GM04504 (cell line): ENCODE measurements around the gene MDN1.
A peak's percentile ranks its signal among the peaks of the same experiment; 100 is the strongest.
"Not testable (repeated sequence)": the region's sequence is repeated elsewhere in the genome, so short reads cannot be mapped to it uniquely, and the experiment has no call there.

ENCODE experiments used
- DNase-seq: peaks from one replicate; pipeline ENCODE4 v3.0.0-alpha.2; 2012; ENCODE audit warnings: low read depth

MDN1 gene

DNA sequence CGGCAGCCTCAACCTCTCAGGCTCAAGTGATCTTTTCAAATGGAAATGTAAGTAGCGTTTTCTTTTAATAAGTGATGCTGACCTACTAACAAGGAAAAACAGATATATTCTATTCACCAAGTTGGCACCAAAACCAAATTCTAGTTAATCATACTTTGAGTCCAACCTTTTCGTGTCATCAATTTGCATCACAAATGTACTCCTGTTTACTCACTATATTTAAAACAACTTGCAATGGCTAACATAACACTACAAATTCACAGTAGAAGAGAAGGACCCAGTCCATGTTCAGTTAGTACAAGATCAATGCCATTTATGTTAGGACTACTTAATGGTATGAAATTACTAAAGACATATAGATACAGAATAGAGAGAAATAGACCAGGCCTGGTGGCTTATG lies 50.0 kb downstream of the MDN1 start:
- DNase-seq, result no peak

DNA sequence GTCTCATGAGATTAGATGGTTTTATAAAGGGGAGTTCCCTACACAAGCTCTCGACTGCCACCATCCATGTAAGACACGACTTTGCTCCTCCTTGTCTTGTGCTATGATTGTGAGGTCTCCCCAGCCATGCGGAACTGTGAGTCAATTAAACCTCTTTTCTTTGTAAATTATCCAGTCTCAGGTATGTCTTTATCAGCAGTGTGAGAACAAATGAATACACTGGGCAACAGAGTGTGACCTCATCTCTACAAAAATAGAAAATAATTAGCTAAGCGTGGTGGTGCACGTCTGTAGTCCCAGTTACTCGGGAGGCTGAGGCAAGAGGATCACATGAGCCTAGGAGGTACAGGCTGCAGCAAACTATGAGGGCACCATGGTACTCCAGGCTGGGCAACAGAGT lies 51.3 kb downstream of the MDN1 start:
- DNase-seq, result no peak

DNA sequence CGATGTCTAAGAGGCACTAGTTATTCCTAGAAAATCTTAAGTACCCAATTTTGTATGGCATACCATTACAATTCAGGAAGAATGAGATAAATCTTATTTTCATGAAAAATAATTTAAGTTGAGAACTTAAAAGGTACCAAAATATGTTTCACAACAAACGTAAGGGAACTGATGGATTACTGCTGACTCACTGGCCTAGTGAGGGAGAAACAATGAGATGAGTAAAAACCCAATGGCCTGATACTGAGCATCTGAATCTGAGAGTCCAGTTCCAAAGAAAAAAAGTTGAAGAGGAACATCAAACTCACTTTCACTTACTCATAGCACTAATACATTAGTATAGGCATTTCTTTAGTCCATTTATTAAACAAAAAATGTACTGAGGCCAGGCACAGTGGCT lies 56.0 kb downstream of the MDN1 start:
- peak; percentile 3 for DNase-seq

DNA sequence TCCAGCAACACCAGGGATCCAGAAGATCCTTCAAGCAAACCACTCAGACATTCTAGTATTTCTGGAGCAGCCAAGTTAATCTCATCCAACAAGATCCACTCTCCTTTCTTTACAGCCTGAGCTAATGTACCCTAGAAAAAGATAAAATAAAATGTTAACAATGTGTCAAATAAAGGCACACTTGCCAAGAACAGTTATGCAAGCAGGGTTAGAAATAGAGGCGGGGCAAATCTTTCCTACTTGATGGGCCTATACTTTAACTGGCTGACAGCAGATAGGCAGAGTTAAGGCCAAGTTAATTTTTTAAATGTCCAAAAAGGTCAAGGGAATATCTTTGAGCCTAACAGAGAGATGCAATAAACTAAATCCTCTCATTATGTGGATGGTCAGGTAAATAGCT lies 60.8 kb downstream of the MDN1 start:
- no peak for DNase-seq

DNA sequence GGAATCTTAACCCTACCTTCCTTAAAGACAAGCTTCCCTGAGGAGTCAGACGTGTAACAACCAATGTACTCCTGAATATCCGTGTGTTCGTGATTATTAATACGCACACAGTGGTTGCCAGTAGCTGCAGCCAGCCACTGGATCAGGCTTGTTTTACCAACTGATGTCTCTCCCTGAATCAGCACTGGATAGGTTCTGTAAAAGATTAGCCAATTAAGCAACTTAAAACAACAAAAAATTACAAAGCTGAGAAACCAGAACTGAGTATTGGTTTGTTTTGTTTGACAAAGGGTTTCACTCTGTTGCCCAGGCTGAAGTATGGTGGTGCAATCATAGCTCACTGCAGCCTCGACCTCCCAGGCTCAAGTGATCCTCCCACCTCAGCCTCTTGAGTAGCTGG lies 69.3 kb downstream of the MDN1 start:
- no peak for DNase-seq

DNA sequence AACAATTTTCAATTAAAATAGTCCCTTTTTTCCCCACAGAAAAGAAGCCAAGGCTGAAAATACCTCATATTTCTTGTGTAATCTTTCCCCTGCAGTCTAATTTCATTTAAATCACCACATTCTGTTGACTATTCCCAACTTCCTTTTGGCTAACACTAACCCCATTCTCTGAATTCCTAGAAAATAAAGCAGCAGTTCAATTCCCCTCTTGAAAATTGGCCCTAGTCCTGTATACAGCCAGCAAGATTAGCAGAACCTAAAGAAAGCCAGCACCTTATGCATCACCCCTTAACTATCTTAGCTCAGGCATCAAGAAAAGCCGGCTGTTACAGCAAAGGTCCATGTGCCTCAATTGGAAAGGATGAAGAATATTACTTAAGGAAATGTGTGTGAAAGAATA lies 69.7 kb downstream of the MDN1 start:
- DNase-seq, result no peak

DNA sequence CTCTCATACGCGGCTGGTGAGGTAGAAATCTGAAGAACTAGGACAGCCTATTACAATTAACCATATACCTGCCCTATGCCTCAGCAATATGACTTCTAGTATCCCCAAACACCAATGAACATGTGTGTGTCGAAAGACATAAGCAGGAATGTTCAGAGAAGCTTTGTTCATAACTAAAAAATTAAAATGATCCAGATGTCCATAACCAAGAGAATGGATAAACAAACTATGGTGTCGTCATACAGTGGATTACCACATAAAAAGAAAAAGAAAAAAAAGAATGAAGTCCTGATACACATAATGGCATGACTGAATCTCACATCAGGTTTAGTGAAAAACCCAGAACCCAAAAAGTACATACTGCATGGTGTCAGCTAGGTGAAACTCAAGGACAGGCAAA lies 73.9 kb downstream of the MDN1 start:
- peak; percentile 19 for DNase-seq

DNA sequence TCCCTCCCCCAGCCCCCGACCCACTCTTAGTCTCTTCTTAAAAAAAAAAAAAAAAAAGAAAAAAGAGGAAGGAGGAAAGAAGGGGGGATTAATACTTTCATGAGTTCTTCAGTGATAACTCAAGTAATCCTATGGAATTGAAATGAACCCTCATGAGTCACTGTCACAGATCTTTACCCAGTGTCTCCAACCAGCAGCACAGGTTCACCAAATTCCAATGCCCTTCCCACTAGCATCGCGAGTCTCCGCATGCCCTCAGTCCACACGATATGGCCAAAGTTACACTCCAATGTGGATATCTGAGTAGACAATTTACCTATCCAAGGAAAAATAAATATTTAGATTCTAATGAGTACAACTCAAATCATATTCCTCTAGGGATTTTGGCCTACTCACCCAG lies 74.5 kb downstream of the MDN1 start:
- no peak for DNase-seq

DNA sequence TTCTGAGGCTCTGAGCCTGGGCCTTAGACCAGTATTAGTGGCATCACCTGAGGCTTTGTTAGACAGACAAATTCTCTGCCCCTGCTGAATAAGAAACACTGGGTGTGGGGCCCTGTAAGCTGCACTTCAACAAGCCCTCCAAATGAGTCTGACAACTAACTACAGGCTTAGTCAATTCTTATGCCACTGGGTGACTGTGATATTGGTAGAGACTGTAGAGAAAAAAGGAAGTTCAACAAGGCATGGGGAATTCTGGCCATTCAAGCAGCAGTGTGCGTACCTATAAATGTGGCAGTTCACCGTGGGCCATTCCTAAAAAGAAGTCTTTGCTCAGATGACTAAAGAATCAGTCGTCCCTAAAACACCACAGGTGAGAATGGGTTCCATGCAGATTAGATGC lies 82.7 kb downstream of the MDN1 start:
- no peak for DNase-seq

DNA sequence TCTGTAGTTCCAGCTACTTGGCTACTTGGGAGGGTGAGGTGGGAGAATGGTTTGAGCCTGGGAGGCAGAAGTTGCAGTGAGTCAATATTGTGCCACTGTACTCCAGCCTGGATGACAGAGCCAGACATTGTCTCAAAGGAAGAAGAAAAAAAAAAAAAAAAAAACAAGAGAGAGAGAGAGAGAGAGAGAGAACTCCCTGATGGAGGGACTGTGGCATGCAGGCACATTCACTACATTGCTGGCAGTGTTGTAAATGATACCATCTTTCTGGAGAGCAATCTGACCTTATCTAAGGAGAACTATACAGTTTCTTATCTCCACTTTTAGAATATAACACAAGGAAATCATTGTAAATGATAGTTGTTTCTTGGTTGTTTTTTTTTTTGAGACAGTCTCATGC lies 85.1 kb downstream of the MDN1 start:
- DNase-seq, result no peak

DNA sequence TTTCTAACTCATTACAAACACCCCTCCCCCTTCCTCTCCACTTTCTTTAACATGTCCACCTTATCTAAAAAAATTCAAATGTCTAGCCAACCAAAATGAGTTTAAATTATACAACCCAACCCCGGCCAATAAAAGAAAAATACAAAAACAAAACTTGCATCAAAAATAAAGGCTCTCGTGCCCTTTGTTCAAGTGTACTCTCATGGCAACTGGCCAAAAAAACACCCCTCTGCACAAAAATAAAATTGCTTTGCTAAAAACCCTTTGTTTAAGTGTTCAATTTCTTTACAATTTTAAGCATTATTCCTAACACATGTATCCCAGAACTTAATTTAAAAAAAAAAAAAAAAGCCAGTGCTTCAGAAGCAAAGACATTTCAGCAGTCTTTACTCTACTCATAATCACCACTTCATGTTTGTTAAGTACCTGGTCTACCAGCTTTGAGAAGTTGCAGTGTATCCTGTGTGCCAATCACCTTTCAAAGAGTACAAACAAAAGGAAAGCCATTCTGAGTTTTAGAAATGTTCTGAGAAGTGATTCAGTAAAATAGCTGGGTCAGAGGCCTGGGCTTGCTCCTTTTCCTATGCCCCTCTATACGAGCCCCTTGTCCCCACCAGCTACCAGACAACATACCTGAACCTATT lies 87.5 kb downstream of the MDN1 start:
- no peak for DNase-seq

DNA sequence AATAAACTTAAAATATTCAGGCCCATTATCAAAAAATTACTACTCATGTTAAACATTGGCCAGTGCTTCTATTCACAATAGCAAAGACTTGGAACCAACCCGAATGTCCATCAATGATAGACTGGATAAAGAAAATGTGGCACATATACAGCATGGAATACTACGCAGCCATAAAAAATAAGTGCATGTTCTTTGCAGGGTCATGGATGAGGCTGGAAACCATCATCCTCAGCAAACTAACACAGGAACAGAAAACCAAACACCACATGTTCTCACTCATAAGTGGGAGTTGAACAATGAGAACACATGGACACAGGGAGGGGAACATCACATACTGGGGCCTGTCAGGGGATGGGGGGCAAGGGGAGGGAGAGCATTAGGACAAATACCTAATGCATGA lies 88.3 kb downstream of the MDN1 start:
- not testable (repeated sequence) for DNase-seq

DNA sequence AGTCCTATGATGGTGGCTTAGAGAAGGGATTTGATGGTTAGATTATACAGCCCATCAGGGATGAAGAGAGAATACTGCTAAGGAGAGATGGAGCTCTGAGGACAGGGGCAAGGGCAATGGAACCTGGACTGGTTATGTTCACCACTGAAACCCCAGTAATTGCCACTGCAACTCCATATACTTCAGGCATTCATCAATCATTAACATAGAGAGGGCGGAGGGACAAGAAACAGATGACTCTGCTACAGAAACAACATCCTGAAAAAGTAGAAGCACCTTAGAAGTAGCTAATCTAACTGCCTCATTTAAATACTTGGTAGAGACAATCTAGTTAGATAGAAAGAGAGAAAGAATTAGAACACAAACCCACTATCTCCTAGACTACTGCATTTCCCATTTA lies 89.8 kb downstream of the MDN1 start:
- no peak for DNase-seq

DNA sequence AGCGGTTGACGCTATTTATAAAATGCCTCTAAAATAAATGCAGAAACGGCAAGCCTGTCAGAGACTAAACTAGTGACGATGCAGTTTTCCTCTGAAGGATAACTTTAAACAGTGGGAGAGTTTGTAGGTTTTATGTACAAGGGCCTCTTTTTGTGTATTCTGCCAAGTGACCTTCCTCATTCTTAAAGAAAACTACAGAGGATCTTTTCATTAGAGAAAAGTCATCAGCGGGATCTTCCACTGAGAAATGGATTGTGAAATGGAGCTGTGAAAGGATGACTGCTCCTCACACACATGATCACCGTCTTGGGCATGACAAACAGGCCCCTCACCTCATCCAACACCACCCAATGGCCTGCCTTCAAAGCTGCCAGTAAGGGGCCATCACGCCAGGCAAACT lies 92.1 kb downstream of the MDN1 start:
- no peak for DNase-seq

DNA sequence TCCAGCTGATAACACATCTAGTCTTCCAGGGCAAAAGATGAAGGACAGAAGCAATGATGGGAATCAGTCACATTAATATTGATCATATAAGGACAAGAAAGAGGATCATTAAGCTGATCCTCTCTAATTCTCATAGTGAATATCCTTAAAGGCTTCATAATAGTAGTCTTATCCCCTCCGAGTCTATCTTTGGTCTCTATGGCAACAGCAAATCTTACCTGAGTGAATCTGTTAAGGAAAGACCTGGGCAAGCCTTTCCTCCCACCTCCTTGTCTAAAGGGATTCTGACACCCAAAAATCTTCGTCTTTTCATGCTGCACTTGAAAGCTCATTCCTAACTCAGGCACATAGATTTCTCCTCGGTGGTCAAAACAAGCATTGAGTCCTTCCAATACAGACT lies 94.6 kb downstream of the MDN1 start:
- no peak for DNase-seq

DNA sequence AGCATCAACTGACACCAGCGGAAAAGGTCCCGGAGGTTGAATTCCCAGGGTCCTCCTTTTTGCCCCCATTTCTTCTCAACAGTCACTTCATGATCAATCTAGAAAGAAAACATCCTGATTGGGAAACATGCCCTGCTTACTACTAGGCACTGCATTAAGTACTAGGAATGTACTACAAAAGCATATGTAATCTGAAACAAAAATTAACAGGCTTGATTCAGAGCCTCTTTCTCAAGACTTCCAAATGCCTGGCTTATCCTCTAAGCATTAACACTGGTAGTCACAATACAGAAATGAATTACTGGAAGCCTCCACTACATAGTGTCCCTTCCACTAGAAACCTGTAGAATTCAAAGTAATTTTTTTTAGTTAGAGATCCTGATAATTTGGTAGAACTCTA lies 96.5 kb downstream of the MDN1 start:
- DNase-seq, result no peak

DNA sequence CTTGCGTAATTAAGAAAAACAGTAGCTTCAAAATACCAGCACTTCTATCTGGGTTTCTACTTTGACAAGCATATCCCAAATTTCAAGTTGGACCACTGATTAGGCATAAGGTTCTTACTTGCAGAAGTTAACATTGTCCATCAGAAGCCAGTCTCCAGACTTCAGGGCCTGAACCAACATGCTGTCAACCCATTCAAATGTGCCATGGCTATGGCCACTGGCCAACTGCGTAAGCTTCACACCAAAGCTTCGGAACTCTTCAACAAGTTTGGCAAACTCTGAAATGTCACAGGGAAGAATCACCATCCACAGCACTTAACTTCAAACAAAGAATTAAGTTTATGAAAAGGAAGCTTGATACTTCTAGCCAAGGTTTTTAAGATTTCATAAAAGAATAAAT lies 103.1 kb downstream of the MDN1 start:
- DNase-seq, result no peak

DNA sequence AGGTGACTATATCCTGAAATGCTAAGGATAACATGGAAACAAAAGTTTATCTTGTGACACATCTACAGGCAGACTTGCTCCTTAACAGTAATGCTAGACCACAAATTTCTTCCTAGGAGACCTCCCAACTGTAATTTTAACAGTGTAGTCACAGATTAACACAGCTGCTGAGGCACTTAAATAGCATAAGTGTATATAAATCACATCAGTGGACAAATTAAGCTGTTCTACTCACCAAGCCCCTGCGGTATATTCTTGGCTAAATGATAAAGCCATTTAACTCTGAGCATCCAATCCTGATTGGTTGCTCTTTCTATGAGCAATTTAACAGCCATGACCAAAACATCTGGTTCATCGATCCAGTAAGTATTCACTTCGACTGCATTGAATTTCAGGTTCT lies 107.8 kb downstream of the MDN1 start:
- no peak for DNase-seq

DNA sequence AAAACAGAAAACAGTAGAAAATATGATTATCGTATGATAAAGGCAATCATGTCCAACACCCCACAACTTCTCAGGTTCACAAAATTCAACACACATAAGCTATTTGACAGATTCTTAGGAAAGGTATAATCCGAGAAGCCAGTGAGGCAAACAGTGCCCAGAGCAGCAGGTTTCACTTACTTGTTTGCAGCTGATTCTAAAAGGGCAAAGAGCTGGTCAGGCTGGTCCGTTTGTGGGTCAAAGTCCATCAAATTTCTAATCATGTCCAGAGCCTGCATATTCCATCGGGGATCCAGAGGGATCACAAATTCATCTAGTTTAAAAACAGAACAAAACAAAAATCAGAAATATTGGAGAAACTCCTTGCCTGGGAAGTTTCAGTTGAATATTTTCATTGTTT lies 111.3 kb downstream of the MDN1 start:
- no peak for DNase-seq

DNA sequence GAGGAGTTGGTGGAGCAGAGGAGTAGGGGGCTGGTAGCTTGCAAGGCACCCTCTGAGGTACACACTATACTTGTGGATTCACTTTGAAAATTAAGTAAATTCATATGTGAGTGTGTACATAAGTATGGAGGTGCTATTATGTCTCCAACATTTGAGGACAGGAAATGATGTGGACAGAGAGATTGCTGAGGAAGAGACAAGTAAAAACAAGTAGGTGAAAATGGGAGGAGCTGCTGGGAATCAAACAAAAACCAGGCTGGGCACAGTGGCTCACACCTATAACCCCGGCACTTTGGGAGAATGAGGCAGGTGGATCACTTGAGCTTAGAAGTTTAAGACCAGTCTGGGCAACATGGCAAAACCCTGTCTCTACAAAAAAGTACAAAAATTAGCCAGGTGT lies 111.8 kb downstream of the MDN1 start:
- DNase-seq, result no peak

DNA sequence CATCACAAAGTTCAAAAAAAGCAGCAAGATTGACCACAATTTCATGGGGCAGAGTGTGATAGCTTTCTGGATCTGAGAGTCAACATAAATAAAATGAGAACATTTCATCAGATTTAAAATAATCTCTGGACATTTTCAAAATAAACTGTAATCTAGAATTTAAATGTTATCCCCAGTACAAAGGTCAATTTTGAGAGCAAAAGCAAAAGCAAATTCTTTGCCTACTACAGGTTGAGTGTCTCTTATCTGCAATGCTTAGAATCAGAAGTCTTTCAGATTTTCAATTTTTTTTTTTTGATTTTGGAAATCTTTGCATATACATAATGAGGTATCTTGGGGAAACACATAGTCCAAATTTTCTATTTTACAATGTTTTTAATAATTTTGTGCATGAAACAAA lies 113.5 kb downstream of the MDN1 start:
- no peak for DNase-seq

DNA sequence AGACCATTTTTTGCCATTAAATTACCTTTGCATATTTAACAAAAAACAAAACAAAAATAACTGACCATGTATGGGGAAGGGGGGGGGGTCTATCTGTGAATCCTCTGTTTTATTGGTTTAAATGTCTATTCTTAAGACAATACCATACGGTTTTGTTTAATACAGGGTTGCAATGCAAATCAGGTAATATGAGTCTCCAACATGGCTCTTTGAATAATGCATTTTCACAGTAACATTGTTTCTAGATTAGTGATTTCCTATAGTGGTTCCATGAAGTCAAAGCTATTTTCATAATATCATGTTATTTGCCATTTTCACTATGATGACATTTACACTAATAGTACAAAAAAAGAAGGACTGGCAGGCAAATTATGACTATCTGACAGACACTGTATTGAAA lies 116.3 kb downstream of the MDN1 start:
- DNase-seq, result no peak

DNA sequence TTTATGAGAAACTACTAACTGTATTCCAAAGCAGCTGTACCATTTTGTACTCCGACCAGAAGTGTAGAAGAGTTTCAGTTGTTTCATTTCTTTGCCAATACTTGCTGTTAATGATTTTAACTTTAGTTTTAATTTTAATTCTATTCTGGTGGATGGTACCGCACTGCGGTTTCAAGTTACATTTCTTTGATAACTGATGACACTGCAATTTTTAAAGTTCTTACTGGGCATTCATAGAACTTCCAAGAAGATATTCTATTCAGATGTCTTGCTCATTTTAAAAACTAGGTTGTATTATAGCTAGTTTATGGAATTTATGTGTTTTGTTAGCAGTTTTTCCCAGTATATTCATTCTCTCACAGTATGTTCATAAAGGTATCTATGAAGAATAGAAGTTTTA lies 117.2 kb downstream of the MDN1 start:
- DNase-seq, result no peak

DNA sequence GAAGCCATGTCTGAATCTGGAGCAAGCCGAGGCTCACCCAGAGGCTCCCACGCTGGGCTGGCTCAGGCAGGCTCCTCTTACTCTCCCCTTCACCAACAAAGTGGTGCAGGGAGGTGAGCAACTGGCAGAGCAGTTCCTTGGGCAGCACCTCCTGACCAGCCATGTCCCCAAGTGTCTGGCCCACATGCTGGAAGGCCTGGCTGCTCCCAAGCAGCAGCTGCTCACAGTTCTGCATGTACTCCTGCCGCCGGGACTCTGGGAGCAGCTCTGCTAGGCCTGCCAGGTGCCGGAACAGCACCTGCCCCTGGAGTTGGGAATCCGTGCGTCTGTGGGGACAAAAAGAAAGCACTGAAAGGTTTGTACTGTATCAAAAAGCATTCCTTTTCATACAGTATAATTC lies 123.9 kb downstream of the MDN1 start:
- no peak for DNase-seq

DNA sequence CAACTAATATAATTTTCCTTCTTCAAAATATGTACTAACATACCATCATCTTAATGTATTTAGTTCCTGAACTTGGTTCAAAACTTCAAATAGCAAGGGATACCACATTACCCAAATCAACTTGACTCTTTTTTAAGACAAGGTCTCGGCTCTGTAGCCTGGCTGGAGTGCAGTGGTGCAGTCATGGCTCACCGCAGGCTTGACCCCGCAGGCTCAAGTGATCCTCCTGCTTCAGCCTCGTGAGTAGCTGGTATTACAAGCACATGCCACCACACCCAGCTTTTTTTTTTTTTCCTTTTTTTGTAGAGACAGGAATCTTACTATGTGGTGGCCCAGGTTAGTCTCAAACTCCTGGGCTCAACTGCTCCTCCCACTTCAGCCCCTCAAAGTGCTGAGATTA lies 125.2 kb downstream of the MDN1 start:
- DNase-seq, result no peak
